NT2/D1 (cell line): ENCODE results near the gene AAMP.
A peak's percentile ranks its signal among the peaks of the same experiment; 100 is the strongest.

ENCODE experiments used
- DNase-seq: peaks from one replicate; pipeline ENCODE4 v3.0.0-alpha.2; 2011; ENCODE audit warnings: low read depth, low spot score
- H3K27me3 ChIP-seq: 2 replicates; pipeline ENCODE4 v1.6.0; 2011; ENCODE audit warnings: mild to moderate bottlenecking; ENCODE audit not compliant: insufficient read length, insufficient read depth
- H3K36me3 ChIP-seq: 2 replicates; pipeline ENCODE4 v1.6.1; 2011; ENCODE audit warnings: mild to moderate bottlenecking, low read length, mixed read lengths; ENCODE audit not compliant: insufficient read depth, insufficient read length
- H3K4me1 ChIP-seq: 2 replicates; pipeline ENCODE4 v1.5.1; 2011; ENCODE audit not compliant: insufficient read depth, insufficient read length
- H3K4me3 ChIP-seq: 2 replicates; pipeline ENCODE4 v1.5.1; 2011; ENCODE audit warnings: low read depth; ENCODE audit not compliant: insufficient read length
- H3K9ac ChIP-seq: 2 replicates; pipeline ENCODE4 v1.6.0; 2011; ENCODE audit warnings: low read depth; ENCODE audit not compliant: insufficient read length
- H3K9me3 ChIP-seq: 2 replicates; pipeline ENCODE4 v1.5.1; 2011; ENCODE audit warnings: mild to moderate bottlenecking, low read length; ENCODE audit not compliant: insufficient read depth
- SUZ12 ChIP-seq: IDR thresholded peaks from 2 replicates; pipeline ENCODE4 v1.6.1; 2011; ENCODE audit not compliant: insufficient read length, insufficient read depth; ENCODE audit errors: extremely low read depth
- YY1 ChIP-seq: IDR thresholded peaks from 2 replicates; pipeline ENCODE4 v1.6.1; 2011; ENCODE audit not compliant: insufficient read length, insufficient read depth
- ZNF274 ChIP-seq: IDR thresholded peaks from 2 replicates; pipeline ENCODE4 v1.6.1; 2011; ENCODE audit warnings: mild to moderate bottlenecking, low read depth, low read length

Gene AAMP

DNA sequence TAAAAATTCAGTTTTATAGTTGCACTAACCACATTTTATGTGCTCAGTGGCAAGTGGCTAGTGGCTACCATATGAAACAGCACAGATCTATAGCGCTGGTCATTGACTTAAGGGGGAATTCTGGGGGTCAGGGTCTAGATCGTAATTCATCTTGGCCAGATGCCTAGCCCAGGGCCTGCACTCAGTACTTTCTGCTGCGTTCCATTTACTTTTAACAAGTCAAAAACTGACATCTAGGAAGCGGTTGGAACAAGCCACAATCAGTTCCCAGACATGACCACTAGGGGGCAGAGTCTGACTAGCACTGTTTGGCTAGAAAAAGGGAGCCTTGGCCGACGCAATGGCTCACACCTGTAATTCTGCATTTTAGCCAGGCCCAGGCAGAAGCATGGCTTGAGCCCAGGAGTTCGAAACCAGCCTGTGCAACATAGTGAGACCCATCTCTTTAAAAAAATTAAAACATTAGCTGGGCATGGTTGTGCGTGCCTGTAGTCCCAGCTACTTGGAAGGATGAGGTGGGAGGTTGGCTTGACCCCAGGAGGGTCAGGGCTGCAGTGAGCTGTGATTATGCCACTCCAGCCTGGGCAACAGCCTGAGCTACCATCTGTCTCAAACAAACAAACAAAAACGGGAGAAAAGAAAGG lies 31.4 kb upstream of the AAMP start:
- Histone ChIP-seq H3K4me3 (no peak overlapping the region), H3K36me3 (no peaks in the 10 kb centered on the region), H3K9me3 (no peaks in the 10 kb centered on the region), H3K4me1 (peaks cover 2% of the 10 kb centered on the region), H3K27me3 (no peaks in the 10 kb centered on the region), H3K9ac (no peak overlapping the region)
- DNase-seq = peak; percentile 92
- no peak for TF ChIP-seq ZNF274

- Histone ChIP-seq H3K36me3 (no peaks in the 10 kb centered on the region), H3K4me1 (no peaks in the 10 kb centered on the region), H3K4me3 (no peak overlapping the region), H3K9me3 (no peaks in the 10 kb centered on the region), H3K27me3 (no peaks in the 10 kb centered on the region), H3K9ac (no peak overlapping the region)
- no peak for TF ChIP-seq SUZ12
- TF ChIP-seq ZNF274 = no peak
- TF ChIP-seq YY1 = no peak
- no peak for DNase-seq
These were observed 30.2 kb upstream of the AAMP start for GRCh38 chr2:218300141-218300540.

DNA sequence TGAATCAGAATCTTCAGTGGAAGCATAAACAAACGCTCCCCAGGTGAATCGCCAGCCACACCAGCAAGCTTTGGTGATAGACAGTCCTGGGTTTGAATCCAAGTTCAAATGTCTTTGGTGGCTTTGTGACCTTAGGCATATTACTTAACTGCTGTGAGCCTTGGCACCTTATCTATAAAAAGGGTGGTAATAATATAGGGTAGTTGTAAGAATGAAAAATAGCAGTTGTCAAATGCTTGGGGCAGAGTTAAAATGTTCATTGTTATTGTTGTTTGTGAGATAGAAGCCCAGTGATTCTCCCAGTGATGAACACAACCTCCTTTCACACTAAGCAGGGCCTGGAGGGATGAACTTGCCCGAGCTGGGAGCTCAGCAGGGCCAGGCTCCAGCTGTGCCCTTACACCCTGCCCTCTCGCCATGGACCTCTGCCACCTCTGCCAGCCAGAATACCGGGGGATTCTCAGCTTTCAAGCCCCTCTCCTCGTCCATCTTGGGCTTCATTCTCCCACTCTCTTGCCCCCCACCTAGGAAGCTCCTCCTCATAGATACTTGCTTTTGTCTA lies 28.5 kb upstream of the AAMP start:
- TF ChIP-seq ZNF274 (no peak), YY1 (no peak), SUZ12 (no peak)
- Histone ChIP-seq H3K9me3 (no peaks in the 10 kb centered on the region), H3K4me3 (no peak overlapping the region), H3K27me3 (no peaks in the 10 kb centered on the region), H3K36me3 (no peaks in the 10 kb centered on the region), H3K9ac (no peak overlapping the region), H3K4me1 (peaks cover 2% of the 10 kb centered on the region)
- no peak for DNase-seq

DNA sequence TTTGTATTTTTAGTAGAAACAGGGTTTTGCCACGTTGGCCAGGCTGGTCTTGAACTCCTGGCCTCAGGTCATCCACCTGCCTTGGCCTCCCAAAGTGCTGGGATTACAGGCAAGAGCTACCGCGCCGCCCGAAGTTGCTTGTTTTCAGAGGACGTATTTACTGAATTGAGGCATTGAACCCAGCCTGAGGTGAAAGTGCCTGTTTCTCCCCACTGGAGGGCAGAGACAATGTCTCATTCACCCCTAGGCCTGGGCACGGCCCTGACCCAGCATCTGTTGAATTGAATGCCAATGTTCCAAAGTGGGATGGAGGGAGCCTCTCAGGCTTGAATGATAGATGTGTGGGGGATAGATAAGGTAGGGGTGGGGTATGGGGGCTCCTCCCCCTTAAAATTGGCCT lies 26.9 kb upstream of the AAMP start:
- DNase-seq = no peak
- H3K27me3 ChIP-seq = no peaks in the 10 kb centered on the region
- H3K4me1 ChIP-seq = peaks cover 2% of the 10 kb centered on the region
- no peak for TF ChIP-seq SUZ12
- TF ChIP-seq YY1 = no peak
- no peak for TF ChIP-seq ZNF274
- H3K9me3 ChIP-seq = no peaks in the 10 kb centered on the region
- H3K4me3 ChIP-seq = no peak overlapping the region
- H3K36me3 ChIP-seq = no peaks in the 10 kb centered on the region
- no peak overlapping the region for H3K9ac ChIP-seq

DNA sequence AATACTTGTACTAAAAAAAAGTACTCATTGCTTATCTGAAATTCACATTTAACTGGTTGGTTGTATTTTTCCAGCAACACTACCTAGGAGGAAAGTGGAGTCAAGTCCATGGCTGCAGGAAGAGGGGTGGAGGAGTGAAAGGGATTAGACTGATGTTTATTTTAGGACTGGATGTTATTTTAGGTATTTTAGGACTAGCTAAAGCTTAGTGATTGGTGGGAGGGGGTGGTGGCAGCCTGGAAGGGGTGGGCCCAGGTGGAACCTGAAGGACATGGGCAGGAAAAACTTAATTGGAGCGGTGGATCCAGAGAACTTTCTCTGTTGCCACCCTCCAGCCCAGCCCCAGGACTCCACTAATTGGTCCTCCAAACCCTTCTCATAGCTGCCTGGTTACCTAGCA lies 26.3 kb upstream of the AAMP start:
- no peak overlapping the region for H3K4me3 ChIP-seq
- no peaks in the 10 kb centered on the region for H3K36me3 ChIP-seq
- no peak for DNase-seq
- H3K27me3 ChIP-seq = no peaks in the 10 kb centered on the region
- no peaks in the 10 kb centered on the region for H3K9me3 ChIP-seq
- no peak for TF ChIP-seq YY1
- no peak for TF ChIP-seq ZNF274
- no peak for TF ChIP-seq SUZ12
- H3K4me1 ChIP-seq = peaks cover 2% of the 10 kb centered on the region
- no peak overlapping the region for H3K9ac ChIP-seq

DNA sequence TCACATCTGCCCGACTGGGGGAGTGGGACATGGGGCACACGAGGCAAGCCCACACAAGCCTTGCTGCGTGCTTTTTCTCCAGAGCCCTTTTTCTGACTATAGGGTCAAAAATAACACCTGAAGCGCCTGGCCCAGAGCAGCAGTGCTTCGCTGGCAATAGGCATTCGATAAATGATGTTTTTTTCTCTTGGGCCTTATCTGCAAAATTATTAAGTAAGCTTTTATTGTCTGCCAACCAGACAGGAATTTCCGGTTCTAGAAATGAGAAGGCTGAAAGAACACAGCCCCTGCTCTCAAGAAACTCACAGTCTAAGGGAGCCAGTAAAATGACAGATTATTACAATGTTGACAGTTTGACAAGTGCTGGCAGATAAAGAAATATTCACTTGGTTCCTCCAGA lies 25.1 kb upstream of the AAMP start:
- no peak for DNase-seq
- Histone ChIP-seq H3K4me1 (peaks cover 10% of the 10 kb centered on the region), H3K27me3 (no peaks in the 10 kb centered on the region), H3K9me3 (no peaks in the 10 kb centered on the region), H3K4me3 (no peak overlapping the region), H3K36me3 (peaks cover 6% of the 10 kb centered on the region), H3K9ac (no peak overlapping the region)
- TF ChIP-seq YY1 = no peak
- TF ChIP-seq ZNF274 = no peak
- TF ChIP-seq SUZ12 = no peak

DNA sequence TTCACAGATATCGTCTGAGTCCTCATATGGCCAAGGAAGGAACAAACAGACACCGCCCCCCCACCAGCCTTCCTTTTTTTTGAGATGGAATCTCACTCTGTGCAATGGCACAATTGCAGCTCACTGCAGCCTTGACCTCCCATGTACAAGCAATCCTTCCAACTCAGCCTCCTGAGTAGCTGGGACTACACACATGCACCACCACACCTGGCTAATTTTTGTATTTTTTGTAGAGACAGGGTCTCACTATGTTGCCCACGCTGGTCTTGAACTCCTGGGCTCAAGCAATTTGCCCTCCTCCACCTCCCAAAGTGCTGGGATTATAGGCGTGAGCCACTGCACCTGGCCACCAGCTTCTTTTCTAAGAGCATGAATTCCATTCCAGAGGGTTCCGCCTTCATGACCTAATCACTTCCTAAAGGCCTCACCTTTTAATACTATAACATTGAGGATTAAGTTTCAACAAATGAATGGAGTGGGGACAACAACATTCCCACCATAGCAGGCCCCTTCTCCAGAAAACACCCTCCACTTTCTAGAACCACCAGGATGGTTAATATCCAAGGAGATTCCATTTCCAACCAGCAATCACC lies 24.6 kb upstream of the AAMP start:
- Histone ChIP-seq H3K4me1 (peaks cover 10% of the 10 kb centered on the region), H3K9me3 (no peaks in the 10 kb centered on the region), H3K9ac (no peak overlapping the region), H3K4me3 (no peak overlapping the region), H3K36me3 (peaks cover 6% of the 10 kb centered on the region), H3K27me3 (no peaks in the 10 kb centered on the region)
- no peak for TF ChIP-seq ZNF274
- no peak for TF ChIP-seq SUZ12
- no peak for TF ChIP-seq YY1
- no peak for DNase-seq
